ENCODE measurements around the gene USP32.

DNA sequence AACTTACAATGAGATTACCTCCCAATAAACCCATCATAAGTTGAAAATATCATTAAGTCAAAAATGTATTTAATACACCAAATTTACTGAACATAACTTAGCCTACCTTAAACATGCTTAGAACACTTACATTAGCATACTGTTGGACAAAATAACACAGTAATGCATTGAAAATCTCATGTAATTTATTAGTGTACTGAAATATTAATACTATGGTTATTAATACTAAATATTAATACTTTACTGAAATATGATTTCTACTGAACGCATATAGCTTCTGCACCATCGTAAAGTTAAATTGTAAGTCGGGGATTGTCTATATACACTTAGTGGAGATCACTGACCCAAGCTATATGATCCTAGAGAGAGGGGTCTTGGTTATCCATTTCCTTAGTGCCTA is 4.3 kb downstream of the USP32 start:
- TF ChIP-seq, protein P1, sequence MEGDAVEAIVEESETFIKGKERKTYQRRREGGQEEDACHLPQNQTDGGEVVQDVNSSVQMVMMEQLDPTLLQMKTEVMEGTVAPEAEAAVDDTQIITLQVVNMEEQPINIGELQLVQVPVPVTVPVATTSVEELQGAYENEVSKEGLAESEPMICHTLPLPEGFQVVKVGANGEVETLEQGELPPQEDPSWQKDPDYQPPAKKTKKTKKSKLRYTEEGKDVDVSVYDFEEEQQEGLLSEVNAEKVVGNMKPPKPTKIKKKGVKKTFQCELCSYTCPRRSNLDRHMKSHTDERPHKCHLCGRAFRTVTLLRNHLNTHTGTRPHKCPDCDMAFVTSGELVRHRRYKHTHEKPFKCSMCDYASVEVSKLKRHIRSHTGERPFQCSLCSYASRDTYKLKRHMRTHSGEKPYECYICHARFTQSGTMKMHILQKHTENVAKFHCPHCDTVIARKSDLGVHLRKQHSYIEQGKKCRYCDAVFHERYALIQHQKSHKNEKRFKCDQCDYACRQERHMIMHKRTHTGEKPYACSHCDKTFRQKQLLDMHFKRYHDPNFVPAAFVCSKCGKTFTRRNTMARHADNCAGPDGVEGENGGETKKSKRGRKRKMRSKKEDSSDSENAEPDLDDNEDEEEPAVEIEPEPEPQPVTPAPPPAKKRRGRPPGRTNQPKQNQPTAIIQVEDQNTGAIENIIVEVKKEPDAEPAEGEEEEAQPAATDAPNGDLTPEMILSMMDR (IDR thresholded peaks at IDR 0.05), result no peak
- TF ChIP-seq POLR2A (IDR thresholded peaks at IDR 0.05), result no peak
